ENCODE measurements around the gene TRIM72. TPM values are rescaled to one million over a fixed set of nuclear protein-coding genes. Genes with fewer than 3 reads are reported as not detected.

TRIM72 gene
- total RNA-seq, 1 experiment from 2014 or later, result 1.8 TPM

- peaks cover 99% of the 10 kb centered on the region for H3K36me3 Mint-ChIP-seq
- ChIA-PET POLR2A (no interaction called here), CTCF (no interaction called here)
- peaks cover 39% of the 10 kb centered on the region for H3K4me1 Mint-ChIP-seq
- DNase-seq (ENCODE audit: low spot score), result no peak
- ATAC-seq, result no peak
- no peaks in the 10 kb centered on the region for H3K9me3 Mint-ChIP-seq
- H3K27ac Mint-ChIP-seq, result peak overlapping the region; percentile 86; the same call in 1 of the 2 replicates
- H3K27me3 Mint-ChIP-seq (ENCODE audit: low read depth), result no peaks in the 10 kb centered on the region
- H3K4me3 Mint-ChIP-seq, result no peak overlapping the region
- TF ChIP-seq NR2C2 (CRISPR knock-in tag; IDR thresholded peaks at IDR 0.05), result no peak
- TF ChIP-seq ETV6 (CRISPR knock-in tag; IDR thresholded peaks at IDR 0.05), result no peak
- no peak for TF ChIP-seq HMGA2 (CRISPR knock-in tag; IDR thresholded peaks at IDR 0.05)
- TF ChIP-seq CBFB (CRISPR knock-in tag; IDR thresholded peaks at IDR 0.05; ENCODE audit: low read depth), result no peak
- TF ChIP-seq EMX1 (CRISPR knock-in tag; IDR thresholded peaks at IDR 0.05), result no peak; the same call in 1 of the 2 replicates
Measured at GRCh38 chr16:31186176-31186575, 27.7 kb upstream of the TRIM72 start.

GRCh38 chr16:31186930-31187807 lies 26.8 kb upstream of the TRIM72 start:
- H3K4me3 Mint-ChIP-seq, result no peak overlapping the region
- peak overlapping the region; percentile 26 for H3K27ac Mint-ChIP-seq
- no peaks in the 10 kb centered on the region for H3K27me3 Mint-ChIP-seq (ENCODE audit: low read depth)
- H3K9me3 Mint-ChIP-seq, result no peaks in the 10 kb centered on the region
- ChIA-PET POLR2A (interaction anchor here (0.6 to 1.7 kb wide), 2 partner anchors 15 to 42 kb away, joined by 6 to 7 read pairs; partner anchors contain the start of gene PYCARD), CTCF (no interaction called here)
- TF ChIP-seq NFATC4 (CRISPR knock-in tag; IDR thresholded peaks at IDR 0.05) (peak; percentile 32; the same call in 1 of the 2 replicates), ZNF416 (CRISPR knock-in tag; IDR thresholded peaks at IDR 0.05) (no peak), EMX1 (CRISPR knock-in tag; IDR thresholded peaks at IDR 0.05) (0 out of 2 replicates have a peak, but pooled peaks have one; percentile 51)
- DNase-seq (ENCODE audit: low spot score) (no peak), ATAC-seq (no peak)
- H3K36me3 Mint-ChIP-seq, result peaks cover 99% of the 10 kb centered on the region
- H3K4me1 Mint-ChIP-seq, result peaks cover 32% of the 10 kb centered on the region

DNA sequence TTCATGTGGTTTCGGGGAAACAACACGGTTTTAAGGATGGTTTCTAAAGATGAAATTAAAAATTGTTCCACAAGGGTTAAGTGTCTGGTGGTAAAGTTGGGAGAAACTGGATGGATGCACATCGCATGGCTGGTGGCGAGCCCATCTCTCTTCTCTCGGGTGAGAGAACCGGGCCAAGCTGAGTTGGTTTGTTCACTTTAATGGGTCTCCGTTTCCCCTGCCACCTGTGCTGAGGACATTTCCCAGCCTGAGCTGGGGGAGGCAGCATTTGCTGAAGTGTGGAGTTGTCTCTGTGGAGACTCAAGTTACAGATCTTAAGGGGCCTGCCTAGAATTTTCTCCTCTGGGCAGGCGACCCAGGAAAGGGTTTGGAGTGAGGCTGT lies 26.1 kb upstream of the TRIM72 start:
- ChIA-PET POLR2A (interaction anchor here (0.6 to 1.7 kb wide), 3 partner anchors 14 to 247 kb away, joined by 5 to 7 read pairs (median 6); partner anchors contain the start of gene PYCARD), CTCF (no interaction called here)
- Mint-ChIP-seq H3K4me3 (no peak overlapping the region), H3K27ac (no peak overlapping the region), H3K36me3 (peaks cover 99% of the 10 kb centered on the region), H3K9me3 (no peaks in the 10 kb centered on the region), H3K4me1 (peaks cover 26% of the 10 kb centered on the region), H3K27me3 (ENCODE audit: low read depth) (no peaks in the 10 kb centered on the region)
- DNase-seq (ENCODE audit: low spot score) (no peak), ATAC-seq (no peak; the same call in 1 of the 2 replicates)
- TF ChIP-seq AR (CRISPR knock-in tag; IDR thresholded peaks at IDR 0.05) (peak; percentile 57; the same call in 1 of the 2 replicates), ZNF423 (CRISPR knock-in tag; IDR thresholded peaks at IDR 0.05) (no peak)

GRCh38 chr16:31188450-31189411 lies 25.2 kb upstream of the TRIM72 start:
- Mint-ChIP-seq H3K27me3 (ENCODE audit: low read depth) (no peaks in the 10 kb centered on the region), H3K27ac (peak overlapping the region; percentile 47; the same call in 1 of the 2 replicates), H3K9me3 (no peaks in the 10 kb centered on the region), H3K36me3 (peaks cover 97% of the 10 kb centered on the region), H3K4me1 (peaks cover 17% of the 10 kb centered on the region), H3K4me3 (no peak overlapping the region)
- TF ChIP-seq OVOL2 (CRISPR knock-in tag; IDR thresholded peaks at IDR 0.05; ENCODE audit: borderline replicate concordance) (no peak), AR (CRISPR knock-in tag; IDR thresholded peaks at IDR 0.05) (peak; percentile 56; the same call in 1 of the 2 replicates)
- DNase-seq (ENCODE audit: low spot score) (no peak), ATAC-seq (no peak)
- POLR2A ChIA-PET, result interaction anchor here (0.7 to 1.7 kb wide), 4 partner anchors 8 to 248 kb away, joined by 3 to 7 read pairs (median 4); partner anchors contain the start of genes FUS and PYCARD
- CTCF ChIA-PET, result interaction anchor here (0.7 kb wide), 1 partner anchor 13 kb away, joined by 3 read pairs; no protein-coding TSS in a partner anchor
